Activated naive CD8-positive, alpha-beta T cell treated with anti-CD3 and anti-CD28 coated beads, Interleukin-2, amount 50 U/mL, for 16 hours (primary cell): Measurements from ENCODE around the gene DNAJB4.
"Not testable (repeated sequence)": the region's sequence is repeated elsewhere in the genome, so short reads cannot be mapped to it uniquely, and the experiment has no call there.

Experiments
- DNase-seq: peaks from one replicate; pipeline ENCODE4 v3.0.0-alpha.2; 2020; ENCODE audit warnings: low read depth, low spot score

Gene DNAJB4

DNA sequence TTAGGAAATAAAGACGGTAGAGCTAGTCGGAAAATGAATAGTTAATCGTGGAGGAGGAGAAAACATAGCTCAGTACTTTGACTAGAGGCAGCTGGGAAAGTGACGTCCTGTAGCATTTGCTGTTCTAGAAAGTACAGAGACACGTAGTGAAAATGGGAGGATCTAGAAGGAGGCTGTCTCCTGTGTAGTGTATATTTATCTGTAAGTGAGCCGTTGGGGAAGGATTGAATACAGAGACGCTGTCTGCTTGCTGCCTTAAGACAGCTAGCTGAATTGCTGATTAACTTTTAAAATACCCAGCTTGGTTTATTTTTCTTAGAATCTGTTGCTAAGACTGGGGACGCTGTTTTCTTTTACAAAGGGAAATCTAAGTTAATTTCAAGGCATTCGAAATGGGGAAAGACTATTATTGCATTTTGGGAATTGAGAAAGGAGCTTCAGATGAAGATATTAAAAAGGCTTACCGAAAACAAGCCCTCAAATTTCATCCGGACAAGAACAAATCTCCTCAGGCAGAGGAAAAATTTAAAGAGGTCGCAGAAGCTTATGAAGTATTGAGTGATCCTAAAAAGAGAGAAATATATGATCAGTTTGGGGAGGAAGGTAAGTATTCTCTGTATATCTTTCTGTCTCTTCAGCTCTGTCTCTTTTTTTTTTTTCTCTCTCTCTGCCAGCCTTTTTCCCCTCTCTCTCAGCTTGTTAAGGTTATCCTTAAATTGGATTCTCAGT is at the start of gene DNAJB4:
TSS of gene DNAJB4 (plus strand) at position 221 of the 729 bp plus-strand sequence. CDS start at position 393, 172 bp downstream.
- peak; percentile 26 for DNase-seq

- DNase-seq: no peak
Measured at GRCh38 chr1:77955709-77956108, 49.0 kb upstream of the DNAJB4 start.

GRCh38 chr1:77956464-77956863 is 48.3 kb upstream of the DNAJB4 start:
- DNase-seq: no peak

DNA sequence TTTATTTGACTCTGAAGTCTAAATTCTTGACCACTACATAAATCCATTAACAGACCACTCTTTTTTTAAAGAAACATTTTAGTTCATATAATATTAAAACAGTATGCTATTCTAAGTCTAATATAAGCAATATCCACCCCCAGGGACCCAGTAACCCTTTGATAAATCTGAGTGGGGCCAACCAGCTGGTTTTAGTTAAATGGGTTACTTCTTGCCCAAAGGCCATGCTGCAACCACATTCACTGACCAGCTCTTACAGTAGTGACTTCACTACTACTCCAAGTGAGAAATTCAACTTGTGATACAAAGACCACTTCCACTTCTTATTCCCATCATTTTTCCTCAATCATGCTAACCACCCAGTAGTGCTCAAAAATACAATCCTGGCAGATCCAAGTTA is 46.3 kb upstream of the DNAJB4 start:
- DNase-seq: no peak

- DNase-seq: no peak
Measured at GRCh38 chr1:77958850-77959249, 45.9 kb upstream of the DNAJB4 start.

GRCh38 chr1:77961392-77961791 is 43.3 kb upstream of the DNAJB4 start:
- no peak for DNase-seq

GRCh38 chr1:77966291-77966690 is 38.4 kb upstream of the DNAJB4 start:
- DNase-seq: no peak

DNA sequence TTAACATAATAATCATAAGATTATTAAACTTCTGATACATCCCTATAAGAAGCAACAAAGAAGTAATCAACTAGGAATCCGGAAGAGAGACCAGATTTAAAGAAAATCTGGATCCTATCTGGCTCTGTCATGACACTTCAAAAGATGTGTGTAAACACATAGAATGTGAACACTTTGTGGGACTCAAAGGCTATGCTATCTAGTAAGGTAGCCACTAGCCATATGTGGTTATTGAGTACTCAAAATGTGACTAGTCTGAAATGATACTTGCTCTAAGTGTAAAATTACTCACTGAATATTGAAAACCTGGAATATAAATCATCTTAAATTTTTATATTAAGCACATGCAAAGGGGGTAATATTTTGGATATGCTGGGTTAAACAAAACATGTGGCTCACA is 34.5 kb upstream of the DNAJB4 start:
- no peak for DNase-seq

GRCh38 chr1:77972080-77972479 is 32.7 kb upstream of the DNAJB4 start:
- no peak for DNase-seq

DNA sequence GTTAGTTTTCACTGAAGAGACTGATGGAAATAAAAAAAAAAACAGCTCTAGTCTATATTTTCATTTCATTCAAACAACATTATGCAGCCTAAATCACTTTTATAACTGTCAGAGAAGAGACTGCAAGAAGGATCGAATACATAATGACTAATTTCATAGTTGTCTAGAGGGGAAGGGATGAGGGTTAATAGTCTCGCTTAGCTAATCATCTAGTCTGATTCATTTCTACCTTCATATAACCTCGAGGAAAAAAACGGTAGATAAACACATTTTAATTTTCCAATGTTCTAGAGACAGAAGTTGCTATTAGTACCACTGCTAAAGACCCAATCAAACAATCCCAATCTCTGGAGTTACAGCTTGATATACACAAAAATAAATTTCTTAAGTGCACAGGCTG is 29.4 kb upstream of the DNAJB4 start:
- DNase-seq: no peak

GRCh38 chr1:77975907-77976306 is 28.8 kb upstream of the DNAJB4 start:
- no peak for DNase-seq

GRCh38 chr1:77976433-77977076 is 28.2 kb upstream of the DNAJB4 start:
- no peak for DNase-seq

DNA sequence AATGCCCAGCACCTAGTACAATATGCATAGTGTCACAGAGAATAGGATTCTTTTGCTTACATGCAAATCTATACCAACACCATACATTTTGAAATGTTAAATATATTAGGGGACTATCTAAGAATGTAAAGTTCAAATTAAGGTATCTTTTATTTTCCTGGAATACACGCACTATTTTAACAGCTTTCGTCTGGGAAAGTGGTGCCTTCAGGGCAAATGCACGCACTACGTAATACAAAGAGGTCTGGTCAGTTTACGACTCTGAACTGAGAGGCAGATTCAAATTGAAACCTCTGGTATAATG is 26.8 kb upstream of the DNAJB4 start:
- no peak for DNase-seq

DNA sequence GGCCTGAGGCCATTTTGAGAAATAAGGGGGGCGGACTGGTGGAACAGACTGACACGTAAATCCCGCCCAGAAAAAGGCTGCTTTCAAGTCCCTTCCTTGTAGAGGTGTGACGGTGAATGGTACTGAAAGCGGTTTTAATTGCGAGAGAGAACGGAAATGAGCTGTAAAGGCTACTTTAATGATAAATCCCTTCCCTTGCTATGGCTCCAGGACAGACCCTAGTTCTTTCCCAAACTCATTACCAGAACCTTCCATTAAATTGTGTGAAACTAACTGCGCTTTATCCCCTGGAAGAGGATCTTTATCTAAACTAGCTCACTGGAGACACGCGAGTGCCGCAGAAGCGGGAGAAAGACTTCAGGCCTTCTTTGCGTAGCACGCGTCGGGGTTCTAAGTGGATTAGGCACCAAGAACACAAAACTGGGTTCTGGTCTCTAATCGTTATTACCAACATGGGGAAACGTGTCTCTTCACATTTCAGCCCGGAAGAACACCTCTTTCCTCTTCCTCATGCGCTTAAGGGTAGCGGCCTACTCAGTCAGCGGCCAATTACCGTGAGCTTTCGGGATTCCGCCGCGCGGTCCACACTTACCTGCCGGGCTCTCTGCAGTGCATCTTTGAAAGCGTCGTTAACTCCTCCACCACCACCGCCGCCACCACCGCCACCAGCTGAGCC is 26.3 kb upstream of the DNAJB4 start:
- DNase-seq: peak; percentile 62

GRCh38 chr1:77978969-77979876 is 25.5 kb upstream of the DNAJB4 start, which contains the start of gene FUBP1:
FUBP1 (minus strand) TSS chr1:77979072; CDS start chr1:77979004, 68 bp downstream.
- DNase-seq: peak; percentile 85

GRCh38 chr1:77983352-77983996 is 21.3 kb upstream of the DNAJB4 start:
- DNase-seq: not testable (repeated sequence)

GRCh38 chr1:77983997-77984355 is 20.8 kb upstream of the DNAJB4 start:
- DNase-seq: no peak

DNA sequence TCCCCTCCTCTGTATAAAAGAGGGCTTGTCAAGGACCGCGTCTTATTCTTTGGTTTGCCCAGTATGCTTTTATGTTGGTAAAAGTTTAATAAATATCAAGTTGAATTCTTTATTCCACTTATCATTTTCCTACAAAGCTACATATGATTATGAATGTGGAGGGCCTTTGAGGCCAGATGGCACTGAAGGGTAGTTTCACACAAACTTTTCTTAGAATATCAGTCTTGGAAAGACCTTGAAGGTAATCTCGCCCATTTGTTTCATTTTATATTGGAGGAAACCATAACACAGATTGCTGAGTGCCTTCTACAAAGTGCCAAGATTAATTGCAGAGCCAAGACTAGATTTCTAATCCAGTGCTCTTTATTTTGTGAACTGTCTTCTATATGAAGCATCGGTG is 20.1 kb upstream of the DNAJB4 start:
- DNase-seq: no peak

DNA sequence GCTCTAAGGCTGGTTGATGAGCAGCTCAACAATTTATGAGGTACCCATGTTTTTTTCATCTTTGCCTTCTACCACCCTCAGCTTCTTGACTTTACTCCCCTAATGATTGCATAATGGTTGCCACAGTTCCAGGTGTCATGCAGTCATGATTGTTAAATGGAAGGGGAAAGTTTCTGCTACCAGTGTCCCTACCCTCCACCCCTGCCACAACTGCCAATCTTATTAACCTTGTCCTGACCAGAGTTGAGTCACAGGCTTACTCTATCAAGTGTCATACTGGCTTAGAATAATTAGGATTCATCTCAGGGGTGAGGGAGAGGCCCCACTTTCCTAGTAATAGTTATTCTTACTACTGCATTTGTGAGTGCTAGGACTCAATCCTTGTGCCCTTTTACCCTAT is 17.9 kb upstream of the DNAJB4 start:
- DNase-seq: no peak

- DNase-seq: no peak
Measured at GRCh38 chr1:77987919-77988318, 16.8 kb upstream of the DNAJB4 start.

- DNase-seq: no peak
Measured at GRCh38 chr1:77989744-77990143, 15.0 kb upstream of the DNAJB4 start.
